Stomach (tissue), 4 donors: ENCODE measurements around the gene DYRK1B.

Experiments used
- POLR2AphosphoS5 ChIP-seq, 3 donors: sonication (generic); formaldehyde crosslinking; IDR thresholded peaks; one replicate each; pipeline ENCODE4 v1.6.1; 2016; ENCODE audit warnings: antibody characterized with exemption in 3 of 3
- TF ChIP-seq, protein P1 (sequence below), 7 experiments: fragments of 450-650 bp in 4 of 7; fragments of 200-600 bp in 3 of 7; sonication (generic) in 3 of 7; IDR thresholded peaks; one replicate each; pipeline ENCODE4 v1.5.1; 2016 to 2019; ENCODE audit warnings: antibody characterized with exemption in 7 of 7, control low read depth in 2 of 7, mild to moderate bottlenecking in 1 of 7

DNA sequence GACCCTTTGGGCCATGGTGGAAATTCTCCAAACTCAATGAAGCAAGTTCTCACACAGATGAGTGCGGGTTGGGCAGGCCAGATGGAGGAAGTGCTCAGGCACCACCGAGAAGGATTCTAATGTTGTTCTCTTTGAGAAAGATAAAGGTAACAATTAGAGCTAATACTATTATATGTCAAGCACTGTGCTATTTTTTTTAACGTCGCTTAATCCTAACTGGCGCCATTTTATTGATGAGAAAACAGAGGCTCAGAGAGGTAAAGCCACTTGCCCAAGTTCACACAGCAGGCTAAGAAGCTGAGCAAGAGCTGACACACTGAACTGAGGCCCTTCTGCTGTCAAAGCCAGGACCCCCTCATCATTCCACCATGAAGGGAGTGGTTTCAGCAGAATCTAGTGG, 11.2 kb upstream of the DYRK1B start:
- TF ChIP-seq, protein P1, sequence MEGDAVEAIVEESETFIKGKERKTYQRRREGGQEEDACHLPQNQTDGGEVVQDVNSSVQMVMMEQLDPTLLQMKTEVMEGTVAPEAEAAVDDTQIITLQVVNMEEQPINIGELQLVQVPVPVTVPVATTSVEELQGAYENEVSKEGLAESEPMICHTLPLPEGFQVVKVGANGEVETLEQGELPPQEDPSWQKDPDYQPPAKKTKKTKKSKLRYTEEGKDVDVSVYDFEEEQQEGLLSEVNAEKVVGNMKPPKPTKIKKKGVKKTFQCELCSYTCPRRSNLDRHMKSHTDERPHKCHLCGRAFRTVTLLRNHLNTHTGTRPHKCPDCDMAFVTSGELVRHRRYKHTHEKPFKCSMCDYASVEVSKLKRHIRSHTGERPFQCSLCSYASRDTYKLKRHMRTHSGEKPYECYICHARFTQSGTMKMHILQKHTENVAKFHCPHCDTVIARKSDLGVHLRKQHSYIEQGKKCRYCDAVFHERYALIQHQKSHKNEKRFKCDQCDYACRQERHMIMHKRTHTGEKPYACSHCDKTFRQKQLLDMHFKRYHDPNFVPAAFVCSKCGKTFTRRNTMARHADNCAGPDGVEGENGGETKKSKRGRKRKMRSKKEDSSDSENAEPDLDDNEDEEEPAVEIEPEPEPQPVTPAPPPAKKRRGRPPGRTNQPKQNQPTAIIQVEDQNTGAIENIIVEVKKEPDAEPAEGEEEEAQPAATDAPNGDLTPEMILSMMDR (IDR thresholded peaks at IDR 0.05): no peak
- no peak for TF ChIP-seq POLR2AphosphoS5 (IDR thresholded peaks at IDR 0.05)
